ENCODE measurements around the gene GPX8.

The GPX8 gene, protein sequence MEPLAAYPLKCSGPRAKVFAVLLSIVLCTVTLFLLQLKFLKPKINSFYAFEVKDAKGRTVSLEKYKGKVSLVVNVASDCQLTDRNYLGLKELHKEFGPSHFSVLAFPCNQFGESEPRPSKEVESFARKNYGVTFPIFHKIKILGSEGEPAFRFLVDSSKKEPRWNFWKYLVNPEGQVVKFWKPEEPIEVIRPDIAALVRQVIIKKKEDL

DNA sequence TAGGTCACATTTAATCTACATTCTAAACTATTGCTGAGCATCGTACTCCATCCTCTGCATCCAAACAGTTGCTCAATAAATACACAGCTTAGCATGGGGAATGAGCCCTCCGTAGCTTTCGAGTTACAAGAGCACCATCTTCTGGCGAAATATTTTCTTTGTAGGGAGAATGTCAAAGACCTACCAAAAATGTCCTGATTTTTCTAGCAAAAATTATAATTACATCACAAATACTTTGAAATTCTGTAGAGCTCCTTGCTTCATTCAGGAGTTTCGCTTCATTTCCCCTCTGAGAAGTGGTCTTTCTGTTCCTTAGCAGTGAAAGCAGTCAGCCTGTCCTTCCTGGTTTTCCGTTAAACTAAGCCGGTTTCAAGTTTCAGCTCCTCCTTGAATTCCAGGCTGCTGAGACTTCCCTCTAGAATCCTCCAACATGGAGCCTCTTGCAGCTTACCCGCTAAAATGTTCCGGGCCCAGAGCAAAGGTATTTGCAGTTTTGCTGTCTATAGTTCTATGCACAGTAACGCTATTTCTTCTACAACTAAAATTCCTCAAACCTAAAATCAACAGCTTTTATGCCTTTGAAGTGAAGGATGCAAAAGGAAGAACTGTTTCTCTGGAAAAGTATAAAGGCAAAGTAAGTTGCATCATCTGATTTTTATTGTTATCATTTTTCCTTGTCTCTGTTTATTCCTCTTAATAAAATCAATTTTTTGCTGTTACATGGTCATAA lies at the start of gene GPX8:
GPX8 (plus strand) TSS at position 409 of the 730 bp plus-strand sequence; CDS start at position 431, 22 bp downstream.
- DNase-seq (ENCODE audit: low read depth), result no peak

DNA sequence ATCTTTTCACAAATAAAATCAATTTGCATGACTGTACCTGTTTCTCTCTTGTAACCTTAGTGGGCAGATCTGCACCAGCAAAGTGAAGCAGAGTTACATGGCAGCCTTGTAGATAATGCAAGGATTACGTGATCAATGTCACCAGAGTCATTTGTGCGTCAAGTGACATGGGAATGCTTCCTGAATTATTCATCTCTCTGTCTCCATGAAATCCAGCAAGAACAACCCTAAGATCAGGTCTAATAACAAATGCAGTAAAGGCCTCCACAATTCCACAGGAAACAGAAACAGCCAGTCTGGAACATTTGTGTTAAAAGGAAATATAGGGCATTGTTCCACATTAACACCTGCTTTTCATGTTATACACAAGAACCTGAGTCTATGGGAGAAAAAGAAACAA lies 49.8 kb upstream of the GPX8 start:
- DNase-seq (ENCODE audit: low read depth), result no peak

DNA sequence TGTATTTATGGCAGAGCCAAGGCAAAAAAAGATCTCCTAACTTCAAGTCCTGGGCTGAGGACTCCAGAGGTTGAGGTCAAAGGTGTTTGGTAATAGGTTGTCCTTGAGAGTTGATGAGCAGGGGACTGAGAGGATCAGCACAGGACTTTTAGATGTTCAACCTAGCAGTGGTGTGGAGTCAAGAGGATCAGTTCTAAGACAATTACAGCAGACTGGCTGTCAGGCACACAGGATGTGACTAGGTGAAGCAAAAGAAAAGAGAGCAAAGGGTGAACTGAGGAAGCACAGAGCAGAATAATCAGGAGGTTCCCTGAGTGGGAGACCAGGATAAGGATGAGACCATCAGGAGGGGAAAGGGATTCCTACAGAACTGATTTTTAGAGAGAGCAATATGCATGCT lies 46.6 kb upstream of the GPX8 start:
- no peak for DNase-seq (ENCODE audit: low read depth)

DNA sequence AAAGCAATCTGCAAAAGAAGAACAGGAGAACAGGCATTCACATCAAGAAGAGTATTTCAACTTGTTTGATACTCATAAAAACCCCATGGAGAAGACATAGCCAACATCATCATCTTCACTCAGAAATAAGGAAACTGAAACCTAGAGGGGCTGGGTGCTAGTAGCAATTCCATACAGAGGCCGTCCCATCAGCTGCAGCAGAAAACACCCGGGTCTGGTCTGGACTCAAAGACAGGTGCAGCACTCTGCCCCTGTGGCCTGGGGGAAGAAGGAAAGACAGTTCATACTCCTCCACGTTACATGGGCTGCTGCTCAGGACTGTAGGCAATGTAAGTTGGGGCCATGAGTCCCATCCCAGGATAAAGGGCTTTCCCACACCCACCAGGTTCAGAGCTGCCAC lies 45.9 kb upstream of the GPX8 start:
- no peak for DNase-seq (ENCODE audit: low read depth)

DNA sequence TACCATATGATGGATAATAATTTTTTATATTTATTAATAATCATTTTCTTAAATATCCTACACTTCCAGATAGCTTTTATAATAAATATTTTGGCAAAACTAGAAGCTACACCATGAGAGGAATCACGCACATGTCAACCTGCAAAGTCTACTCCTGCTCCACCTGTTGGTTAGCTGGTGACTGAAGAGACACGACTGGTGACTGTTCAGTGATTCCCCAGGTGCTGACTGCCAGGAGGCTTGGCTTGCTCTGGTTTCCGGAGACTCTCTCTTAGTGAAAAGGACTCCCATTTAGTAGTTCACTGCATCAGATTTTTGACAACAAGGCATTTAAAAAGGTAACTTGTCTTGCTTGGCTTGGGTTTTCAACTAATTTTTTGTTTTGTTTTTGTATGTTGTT lies 36.6 kb upstream of the GPX8 start:
- DNase-seq (ENCODE audit: low read depth), result no peak

DNA sequence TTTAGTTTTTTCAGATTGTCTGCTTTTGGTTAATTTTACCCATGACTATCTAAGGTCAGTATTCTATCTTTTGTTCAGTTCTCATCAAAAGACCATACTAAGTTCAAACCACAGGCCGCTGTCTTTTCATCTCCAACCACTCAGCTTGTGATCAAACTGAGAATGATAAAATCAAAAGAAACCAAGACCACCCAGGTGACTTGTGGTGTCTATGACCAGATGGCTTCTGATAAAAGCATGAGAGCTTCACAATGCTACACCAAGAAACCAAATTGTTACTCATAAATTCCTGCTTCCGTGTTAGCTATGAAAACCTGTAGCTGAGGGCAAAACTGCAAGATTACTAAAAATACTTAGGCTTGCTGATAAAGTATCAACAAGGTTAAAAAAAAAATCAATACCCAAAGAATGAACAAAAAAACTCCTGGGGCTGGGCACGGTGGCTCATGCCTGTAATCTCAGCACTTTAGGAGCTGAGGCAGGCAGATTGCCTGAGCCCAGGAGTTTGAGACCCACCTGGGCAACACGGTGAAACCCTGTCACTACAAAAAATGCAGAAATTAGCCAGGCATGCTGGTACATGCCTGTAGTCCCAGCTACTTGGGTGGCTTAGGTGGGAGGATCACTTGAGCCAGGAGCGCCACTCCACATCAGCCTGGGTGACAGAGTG lies 25.8 kb upstream of the GPX8 start:
- DNase-seq (ENCODE audit: low read depth), result no peak

DNA sequence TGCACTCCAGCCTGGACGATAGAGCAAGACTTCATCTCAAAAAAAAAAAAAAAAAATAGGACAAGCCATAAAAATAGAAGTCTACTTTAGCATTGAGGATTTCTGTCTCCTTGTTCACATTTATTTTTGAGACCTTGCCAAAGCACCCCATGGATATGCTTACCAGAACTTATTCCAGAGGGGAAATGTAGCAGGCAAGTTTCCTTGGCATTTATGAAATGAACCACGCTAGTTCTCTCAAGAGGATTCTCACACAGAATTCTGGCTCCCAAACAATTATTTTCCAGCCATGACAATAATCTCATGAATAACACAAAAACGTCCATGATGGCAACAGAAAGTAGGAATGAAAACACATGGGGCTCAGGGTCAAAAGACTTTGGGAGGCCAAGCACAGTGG lies 23.4 kb upstream of the GPX8 start:
- no peak for DNase-seq (ENCODE audit: low read depth)

DNA sequence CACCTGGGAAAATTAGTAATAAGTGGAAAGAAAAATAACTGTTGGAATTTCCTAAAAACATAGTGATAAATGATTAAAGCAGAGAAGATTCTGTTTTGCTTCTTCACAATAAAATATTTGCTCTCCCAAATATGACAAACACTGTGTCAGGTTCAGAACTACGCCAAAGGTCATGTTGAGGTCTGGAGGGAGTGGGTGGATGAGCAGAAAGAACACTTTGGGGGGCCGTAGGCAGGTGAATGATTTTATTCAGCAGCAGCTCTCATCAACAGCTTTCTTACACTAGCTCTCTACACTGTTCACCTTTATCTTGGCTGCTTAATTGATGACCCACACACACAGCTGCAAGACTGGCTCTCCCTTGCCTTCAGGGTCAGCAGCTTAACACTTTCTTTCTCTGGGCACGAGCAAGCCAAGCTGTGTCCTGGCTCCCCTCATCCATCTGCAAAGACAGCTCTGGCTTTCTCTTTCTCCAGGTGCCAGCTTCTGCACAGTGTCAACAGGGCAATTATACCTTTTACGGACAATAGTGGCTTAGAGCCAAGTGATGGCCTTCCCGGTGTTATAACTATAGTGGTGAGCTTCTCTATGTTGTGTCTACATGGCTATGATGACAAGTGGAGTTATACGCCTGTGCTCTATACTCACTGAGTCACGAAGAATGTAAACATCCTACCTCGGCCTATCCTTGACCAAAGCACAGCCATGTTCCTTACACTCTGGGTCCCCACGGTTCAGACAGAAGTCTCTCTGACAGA lies 18.9 kb upstream of the GPX8 start:
- DNase-seq (ENCODE audit: low read depth), result no peak

DNA sequence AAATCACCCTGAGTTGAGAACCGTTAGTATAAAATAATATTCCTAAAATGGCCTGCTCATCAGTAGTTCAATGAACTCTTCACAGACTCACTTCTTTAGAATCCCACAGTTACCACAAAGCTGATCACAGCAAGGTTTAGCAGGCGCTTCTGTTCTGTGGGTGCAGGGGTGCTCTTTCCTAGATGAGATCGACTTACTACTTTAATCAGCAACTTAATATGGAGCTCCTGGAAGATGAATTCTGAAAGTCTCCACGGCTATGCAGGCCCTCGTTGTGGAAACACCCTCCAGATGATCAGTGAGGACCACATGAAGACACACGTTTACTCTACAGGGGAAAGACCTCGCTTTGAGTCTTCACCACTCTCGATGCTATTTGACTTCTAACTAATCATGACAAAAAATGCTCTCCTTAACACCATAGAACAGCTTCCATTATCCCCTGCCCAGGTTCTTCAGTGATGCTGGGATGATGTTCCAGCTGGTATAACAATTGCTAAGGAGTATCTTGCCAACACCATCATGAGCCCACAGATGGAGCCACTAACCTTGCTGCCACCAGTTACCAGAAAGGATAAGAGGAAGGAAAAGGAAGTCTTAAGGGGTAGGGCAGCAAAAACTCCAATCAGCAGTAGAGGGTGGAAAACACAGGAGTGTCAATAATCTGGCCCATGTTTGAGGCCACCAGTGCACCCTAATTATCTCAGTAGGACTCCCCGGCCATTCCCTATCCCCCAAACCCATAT lies 17.9 kb upstream of the GPX8 start:
- no peak for DNase-seq (ENCODE audit: low read depth)

DNA sequence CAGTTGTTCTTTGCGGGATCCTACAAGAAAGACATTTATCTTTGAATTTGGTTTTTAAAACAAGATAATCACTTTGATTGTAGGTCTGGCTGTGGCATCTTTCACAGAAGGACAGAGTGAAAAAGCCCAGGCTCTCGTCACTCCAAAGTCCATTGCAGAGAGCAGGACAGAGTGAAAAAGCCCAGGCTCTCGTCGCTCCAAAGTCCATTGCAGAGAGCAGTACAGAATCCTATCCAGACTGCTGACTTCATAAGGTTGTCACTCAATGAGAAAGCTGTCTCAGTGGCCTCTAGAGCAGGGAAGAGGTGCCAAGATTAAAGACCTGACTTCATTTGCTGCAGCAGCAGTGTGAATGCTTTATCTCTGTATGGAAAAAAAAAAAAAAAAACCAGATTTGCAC lies 16.3 kb upstream of the GPX8 start:
- DNase-seq (ENCODE audit: low read depth), result no peak

DNA sequence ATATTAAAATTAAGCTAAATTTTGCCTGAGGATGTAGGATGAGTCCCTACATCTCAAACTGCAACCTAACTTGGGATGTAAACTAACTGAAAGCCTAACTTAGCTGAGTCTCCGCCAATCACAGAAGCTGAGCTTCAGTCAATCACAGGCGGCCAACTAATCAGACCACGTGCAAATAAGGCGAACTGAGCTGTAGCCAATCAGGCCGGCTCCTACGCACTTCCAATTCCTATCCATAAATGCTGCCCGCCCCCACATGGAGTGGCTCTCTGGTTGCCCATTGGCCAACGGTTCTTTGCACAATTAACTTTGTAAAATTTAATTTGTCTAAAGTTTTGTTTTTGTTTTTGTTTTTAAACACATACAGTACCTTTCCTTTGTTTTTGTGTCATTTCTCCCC lies 13.9 kb upstream of the GPX8 start:
- no peak for DNase-seq (ENCODE audit: low read depth)

DNA sequence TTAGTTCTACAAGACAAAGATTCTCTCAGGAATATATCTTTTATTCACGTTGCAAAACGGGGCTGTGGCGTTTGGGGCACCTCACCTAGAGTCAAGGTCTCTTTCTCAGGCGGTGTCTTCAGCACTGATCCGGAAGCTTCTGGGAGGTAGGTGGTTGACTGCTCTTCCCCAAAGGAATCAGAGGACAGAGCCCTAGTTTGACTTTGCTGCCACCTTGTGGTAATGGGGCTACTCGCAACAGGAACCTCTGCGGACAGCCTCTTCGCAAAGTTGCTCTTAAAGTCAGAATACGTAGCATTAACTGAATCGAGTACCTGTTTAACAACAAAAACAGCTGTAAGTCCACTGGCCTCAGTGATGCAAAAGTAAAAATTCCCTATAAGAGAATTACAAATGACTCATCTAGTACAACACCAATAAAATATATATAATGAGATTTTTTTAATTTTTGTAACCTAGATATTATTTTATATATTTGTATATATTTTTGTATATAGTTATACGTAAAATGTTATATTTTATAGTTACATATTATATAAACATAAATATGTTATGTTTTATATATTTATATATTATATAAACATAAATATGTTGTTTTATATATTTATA lies 13.3 kb upstream of the GPX8 start:
- DNase-seq (ENCODE audit: low read depth), result peak; percentile 68

DNA sequence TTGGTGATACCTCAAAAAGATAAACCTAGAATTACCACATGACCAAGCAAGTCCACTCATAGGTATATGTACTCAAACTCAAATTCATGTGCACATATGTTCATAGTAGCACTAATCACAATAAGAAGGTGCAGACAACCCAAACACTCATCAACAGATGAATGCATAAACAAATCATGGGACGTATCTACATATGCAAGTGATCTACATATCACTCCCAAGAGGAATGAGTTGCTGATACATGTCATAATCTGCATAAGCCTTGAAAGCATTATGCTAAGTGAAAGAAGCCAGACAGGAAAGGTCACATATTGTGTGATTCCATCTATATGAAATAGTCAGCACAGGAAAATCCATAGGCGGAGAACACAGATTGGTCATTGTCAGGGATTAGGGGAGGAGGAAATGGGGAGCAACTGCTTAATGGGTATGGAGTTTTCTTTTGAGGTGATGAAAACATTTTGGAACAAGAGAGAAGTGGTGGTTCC lies 10.6 kb upstream of the GPX8 start:
- no peak for DNase-seq (ENCODE audit: low read depth)

DNA sequence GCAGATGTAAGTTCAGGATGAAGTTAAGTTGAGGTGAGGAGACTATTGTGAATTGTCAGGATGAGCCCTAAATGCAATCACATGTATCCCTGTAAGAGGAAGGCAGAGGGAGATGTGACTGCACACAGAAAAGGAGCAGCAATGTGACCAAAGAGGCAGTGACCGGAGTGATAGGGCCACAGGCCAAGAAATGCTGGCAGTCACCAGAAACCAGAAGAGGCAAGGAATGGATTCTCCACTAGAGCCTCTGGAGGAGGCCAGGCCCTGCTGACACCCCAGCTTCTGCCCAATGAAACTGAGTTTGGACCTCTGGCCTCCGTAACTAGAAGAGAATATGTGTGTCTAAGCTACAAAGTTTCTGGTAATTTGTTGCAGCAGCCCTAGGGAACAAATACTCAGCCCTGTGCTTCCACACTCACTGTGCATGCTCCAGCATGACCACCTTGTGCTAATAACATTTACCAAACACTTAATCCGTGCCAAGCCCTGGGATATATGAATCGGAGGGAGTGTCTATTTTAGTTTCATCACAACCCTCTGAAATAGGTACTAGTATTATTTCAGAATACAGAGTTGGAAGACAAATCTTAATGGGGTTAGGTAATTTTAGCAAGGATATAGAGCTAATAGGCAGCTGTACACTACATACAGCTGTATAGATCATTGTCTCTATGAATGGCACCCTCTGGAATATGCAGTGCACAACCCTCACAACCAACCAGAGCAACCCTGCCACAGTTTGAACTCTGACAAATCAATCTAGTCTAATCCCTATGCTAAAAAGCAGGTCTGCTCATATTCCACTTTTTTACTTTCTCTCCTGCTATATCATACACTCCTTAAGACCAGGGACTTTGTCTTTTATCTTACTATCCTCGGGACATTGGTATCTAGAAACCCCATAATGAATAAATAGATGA lies 7.8 kb upstream of the GPX8 start:
- DNase-seq (ENCODE audit: low read depth), result no peak

DNA sequence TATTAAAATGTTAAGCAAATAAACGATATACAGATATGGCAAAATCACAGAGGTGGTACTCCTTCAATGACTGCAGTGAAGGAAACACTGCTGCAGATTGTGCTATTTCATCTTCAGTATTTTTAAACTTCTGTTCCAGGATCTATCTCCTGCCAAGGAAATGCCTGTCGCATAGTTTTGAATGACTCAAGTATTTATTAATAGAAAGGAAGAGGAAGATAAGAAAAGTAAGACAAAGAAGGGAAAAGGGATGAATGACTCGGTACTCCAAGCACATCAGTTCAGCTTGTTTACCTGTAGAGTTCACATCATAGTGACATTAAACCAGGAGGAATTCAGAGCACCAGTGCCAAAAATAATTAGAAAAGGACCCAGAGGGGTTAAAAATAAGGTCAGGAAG lies 5.1 kb upstream of the GPX8 start:
- DNase-seq (ENCODE audit: low read depth), result no peak

DNA sequence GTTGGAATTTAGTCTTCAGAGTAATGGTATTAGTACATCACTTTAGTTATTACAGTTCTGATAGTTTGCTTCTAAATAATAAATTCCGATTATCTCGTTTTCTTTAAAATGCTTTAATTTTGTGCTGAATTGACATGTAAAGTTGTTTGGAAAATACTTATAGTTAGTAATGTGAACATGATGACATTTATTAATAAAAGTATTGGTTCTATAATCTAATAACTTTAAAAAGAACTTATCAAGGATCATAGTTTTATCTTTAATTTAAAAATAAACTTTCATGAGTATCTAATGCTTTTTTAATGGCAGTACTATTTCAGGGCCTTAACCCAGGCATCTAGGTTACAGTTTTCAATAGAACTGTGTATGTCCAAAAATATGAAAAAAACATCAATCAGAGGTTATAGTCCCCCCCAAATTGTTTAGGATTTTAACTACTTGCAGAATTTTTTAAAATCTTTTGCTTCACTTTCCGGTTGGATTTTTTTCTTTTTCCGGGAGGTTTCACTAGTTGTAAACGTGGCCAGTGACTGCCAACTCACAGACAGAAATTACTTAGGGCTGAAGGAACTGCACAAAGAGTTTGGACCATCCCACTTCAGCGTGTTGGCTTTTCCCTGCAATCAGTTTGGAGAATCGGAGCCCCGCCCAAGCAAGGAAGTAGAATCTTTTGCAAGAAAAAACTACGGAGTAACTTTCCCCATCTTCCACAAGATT lies 680 bp downstream of the GPX8 start:
- no peak for DNase-seq (ENCODE audit: low read depth)

DNA sequence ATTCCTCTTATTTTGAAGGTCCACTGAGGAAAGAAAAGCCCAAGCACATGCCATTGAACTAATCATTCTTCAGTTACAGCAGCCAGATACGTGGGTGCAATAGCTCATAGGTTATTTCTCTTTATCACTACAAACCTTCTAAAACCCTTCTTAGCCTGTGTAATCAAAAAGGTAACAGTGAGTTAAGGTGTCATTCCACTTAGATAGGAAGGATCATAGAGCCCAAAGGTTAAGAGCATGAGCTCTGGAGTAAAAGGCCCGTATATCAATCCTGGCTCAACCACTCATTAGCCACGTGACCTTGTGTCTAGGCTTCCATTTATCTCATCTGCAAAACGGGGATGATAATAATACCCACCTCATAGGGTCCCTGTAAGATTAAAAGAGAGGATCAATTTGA lies 2.7 kb downstream of the GPX8 start:
- no peak for DNase-seq (ENCODE audit: low read depth)

DNA sequence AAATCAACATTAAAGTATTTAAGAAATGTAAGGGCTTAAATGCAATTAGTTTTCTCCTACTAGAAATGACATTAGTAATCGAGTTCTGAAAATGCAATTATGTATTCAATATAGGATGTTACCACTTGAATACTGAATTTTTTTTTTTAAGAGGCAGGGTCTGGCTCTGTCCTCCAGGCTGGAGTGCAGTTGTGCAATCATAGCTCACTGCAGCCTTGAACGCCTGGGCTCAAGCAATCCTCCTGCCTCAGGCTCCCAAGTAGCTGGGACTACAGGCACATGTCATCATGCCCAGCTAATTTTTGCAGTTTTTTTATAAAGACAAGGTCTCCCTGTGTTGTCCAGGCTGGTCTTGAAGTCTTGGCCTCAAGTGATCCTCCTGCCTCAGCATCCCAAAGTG lies 11.5 kb downstream of the GPX8 start:
- no peak for DNase-seq (ENCODE audit: low read depth)

DNA sequence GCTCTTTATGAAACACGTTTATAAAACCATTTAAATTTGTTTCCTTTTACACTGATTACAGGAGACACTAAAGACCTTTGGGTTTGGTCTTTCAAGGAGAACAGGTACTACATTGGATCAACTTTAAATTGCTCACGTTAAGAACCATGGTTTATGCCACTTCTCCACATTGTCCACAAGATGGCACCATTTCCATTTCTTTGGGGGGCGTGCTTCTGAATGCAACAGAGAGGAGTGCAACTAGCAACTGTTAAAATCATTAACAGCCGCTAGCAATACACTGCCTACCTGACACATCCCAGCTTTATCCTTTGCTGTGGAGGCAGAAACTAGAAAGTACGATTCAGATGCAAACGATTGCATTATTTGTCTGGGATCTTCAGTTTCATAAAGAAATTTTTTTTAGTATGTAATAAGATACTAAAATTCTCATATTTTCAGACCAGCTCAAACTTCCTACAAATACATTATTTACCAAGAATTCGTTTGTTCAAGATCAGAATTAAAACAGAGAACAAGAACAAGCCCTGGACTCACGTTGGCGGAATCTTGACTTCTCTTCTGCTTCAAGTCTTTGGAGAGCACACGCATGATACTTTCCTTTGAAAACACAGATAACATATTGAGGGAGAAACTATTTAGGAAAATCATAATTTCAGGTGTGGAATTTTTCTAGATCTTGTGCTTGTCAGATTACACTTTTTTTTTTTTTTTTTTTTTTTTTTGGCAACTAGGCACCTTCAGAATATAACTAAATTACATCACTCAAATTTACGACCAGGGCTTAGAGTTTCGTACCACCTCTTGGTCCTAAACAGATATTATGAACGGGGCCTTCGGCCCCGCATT lies 12.3 kb downstream of the GPX8 start:
- no peak for DNase-seq (ENCODE audit: low read depth)
